Right atrium auricular region (tissue), 2 donors: ENCODE data around the gene PMM2. TPM values are rescaled to one million over a fixed set of nuclear protein-coding genes. Genes with fewer than 3 reads are reported as not detected.
"Not testable (repeated sequence)": the region's sequence is repeated elsewhere in the genome, so short reads cannot be mapped to it uniquely, and the experiment has no call there.

Experiments
- DNase-seq: peaks from one replicate; pipeline ENCODE4 v3.0.0-alpha.2; 2019; ENCODE audit warnings: low spot score
- H3K27ac ChIP-seq, 2 donors: fragments of 200-600 bp; sonication (generic); 1 replicate in 1 of 2; 2 replicates in 1 of 2; pipeline ENCODE4 v1.5.1; 2016 to 2019
- H3K27me3 ChIP-seq, 2 donors: fragments of 200-600 bp; sonication (generic); one replicate each; pipeline versions ENCODE4 v1.5.1 to v1.6.0; 2017 to 2019
- H3K36me3 ChIP-seq: fragments of 200-600 bp; sonication (generic); one replicate; pipeline ENCODE4 v1.5.1; 2016
- H3K4me1 ChIP-seq, 2 donors: fragments of 200-600 bp; sonication (generic); one replicate each; pipeline versions ENCODE4 v1.5.1 to v1.6.0; 2017 to 2019
- H3K4me3 ChIP-seq, 2 donors: fragments of 200-600 bp; sonication (generic); 1 replicate in 1 of 2; 2 replicates in 1 of 2; pipeline ENCODE4 v1.5.1; 2017 to 2019; ENCODE audit warnings: mild to moderate bottlenecking in 1 of 2, moderate library complexity in 1 of 2
- H3K9me3 ChIP-seq, 2 donors: fragments of 200-600 bp; sonication (generic); one replicate each; pipeline ENCODE4 v1.5.1; 2019
- total RNA-seq, 2 donors: library from RNA; depleted of rRNA; stranded (reverse); fragments of >200 nt; gene quantifications; one replicate each; pipeline ENCODE4 v1.1.0, GENCODE V29; 2016
- TF ChIP-seq, protein P1 (sequence below), 2 donors: fragments of 200-600 bp; sonication (generic); IDR thresholded peaks; one replicate each; pipeline ENCODE4 v1.5.1; 2019; ENCODE audit warnings: antibody characterized with exemption in 2 of 2

PMM2 gene
- total RNA-seq, 2 donors from 2014 or later = 14.5 to 20.5 TPM

DNA sequence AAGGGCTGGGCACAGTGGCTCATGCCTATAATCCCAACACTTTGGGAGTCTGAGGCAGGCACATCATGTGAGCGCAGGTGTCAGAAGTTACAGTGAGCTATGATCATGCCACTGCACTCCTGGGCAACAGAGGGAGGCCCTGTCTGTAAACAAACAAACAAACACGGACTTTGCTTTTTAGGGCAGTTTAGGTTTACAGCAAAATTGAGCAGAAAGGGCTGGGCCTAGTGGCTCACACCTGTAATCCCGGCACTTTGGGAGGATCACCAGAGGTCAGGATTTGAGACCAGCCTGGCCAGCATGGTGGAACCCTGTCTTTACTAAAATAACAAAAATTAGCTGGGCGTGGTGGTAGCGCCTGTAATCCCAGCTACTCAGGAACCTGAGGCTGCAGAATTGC, 74.4 kb downstream of the PMM2 start:
- DNase-seq = no peak
- peaks cover 0 to 18% of the 10 kb centered on the region in 2 donors for H3K4me1 ChIP-seq
- H3K27me3 ChIP-seq = no peaks in the 10 kb centered on the region
- H3K27ac ChIP-seq = no peak overlapping the region
- H3K36me3 ChIP-seq = no peaks in the 10 kb centered on the region
- no peak overlapping the region for H3K4me3 ChIP-seq
- TF ChIP-seq, protein P1, sequence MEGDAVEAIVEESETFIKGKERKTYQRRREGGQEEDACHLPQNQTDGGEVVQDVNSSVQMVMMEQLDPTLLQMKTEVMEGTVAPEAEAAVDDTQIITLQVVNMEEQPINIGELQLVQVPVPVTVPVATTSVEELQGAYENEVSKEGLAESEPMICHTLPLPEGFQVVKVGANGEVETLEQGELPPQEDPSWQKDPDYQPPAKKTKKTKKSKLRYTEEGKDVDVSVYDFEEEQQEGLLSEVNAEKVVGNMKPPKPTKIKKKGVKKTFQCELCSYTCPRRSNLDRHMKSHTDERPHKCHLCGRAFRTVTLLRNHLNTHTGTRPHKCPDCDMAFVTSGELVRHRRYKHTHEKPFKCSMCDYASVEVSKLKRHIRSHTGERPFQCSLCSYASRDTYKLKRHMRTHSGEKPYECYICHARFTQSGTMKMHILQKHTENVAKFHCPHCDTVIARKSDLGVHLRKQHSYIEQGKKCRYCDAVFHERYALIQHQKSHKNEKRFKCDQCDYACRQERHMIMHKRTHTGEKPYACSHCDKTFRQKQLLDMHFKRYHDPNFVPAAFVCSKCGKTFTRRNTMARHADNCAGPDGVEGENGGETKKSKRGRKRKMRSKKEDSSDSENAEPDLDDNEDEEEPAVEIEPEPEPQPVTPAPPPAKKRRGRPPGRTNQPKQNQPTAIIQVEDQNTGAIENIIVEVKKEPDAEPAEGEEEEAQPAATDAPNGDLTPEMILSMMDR (IDR thresholded peaks at IDR 0.05) = no peak
- no peaks in the 10 kb centered on the region for H3K9me3 ChIP-seq

DNA sequence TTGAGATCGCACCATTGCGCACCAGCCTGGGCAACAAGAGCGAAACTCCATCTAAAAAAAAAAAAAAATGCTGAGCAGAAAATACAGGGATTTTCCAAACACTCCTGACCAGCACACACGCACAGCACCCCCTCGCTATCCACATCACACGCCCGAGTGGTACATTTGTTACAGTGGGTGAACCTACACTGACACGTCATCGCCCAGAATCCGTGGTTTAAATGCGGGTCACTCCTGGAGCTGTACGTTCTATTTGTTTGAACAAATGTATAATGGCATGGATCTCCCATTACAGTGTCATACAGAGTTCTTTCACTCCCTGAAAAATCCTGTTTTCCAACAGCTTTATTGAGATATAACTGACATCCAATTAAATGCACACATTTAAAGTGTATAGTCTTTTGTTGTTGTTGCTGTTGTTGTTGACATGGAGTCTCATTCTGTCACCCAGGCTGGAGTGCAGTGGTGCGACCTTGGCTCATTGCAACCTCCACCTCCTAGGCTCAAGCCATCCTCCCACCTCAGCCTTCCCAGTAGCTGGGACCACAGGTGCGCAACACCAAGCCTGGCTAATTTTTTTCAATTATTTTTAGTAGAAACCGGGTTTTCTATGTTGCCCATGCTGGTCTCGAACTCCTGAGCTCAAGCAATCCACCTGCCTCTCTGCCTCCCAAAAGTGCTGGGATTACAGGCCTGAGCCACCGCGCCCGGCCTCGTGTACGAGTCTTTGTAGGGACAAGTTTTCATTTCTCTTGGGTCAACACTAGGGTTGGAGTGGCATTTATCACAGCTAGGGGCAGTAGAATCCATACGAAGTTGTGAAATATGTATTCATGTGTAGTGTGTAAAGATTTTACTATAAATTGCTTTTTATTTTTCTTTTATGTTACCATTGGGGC, 75.6 kb downstream of the PMM2 start:
- Histone ChIP-seq H3K36me3 (no peaks in the 10 kb centered on the region), H3K4me1 (peaks cover 0 to 7% of the 10 kb centered on the region in 2 donors), H3K27ac (no peak overlapping the region), H3K9me3 (no peaks in the 10 kb centered on the region), H3K27me3 (no peaks in the 10 kb centered on the region), H3K4me3 (no peak overlapping the region)
- TF ChIP-seq, protein P1 (IDR thresholded peaks at IDR 0.05) = no peak
- no peak for DNase-seq

DNA sequence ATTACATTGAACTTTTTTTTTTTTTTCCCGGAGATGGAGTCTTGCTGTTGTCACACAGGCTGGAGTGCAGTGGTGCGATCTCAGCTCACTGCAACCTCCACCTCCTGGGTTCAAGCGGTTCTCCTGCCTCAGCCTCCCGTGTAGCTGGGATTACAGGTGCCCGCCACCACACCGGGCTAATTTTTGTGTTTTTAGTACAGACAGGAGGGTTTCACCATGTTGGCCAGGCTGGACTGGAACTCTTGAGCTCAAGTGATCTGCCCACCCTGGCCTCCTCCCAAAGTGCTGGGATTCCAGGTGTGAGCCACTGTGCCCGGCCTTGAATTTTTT, 76.2 kb downstream of the PMM2 start:
- not testable (repeated sequence) for H3K27ac ChIP-seq, H3K9me3 ChIP-seq, H3K27me3 ChIP-seq, H3K4me3 ChIP-seq, H3K4me1 ChIP-seq, H3K36me3 ChIP-seq, DNase-seq

DNA sequence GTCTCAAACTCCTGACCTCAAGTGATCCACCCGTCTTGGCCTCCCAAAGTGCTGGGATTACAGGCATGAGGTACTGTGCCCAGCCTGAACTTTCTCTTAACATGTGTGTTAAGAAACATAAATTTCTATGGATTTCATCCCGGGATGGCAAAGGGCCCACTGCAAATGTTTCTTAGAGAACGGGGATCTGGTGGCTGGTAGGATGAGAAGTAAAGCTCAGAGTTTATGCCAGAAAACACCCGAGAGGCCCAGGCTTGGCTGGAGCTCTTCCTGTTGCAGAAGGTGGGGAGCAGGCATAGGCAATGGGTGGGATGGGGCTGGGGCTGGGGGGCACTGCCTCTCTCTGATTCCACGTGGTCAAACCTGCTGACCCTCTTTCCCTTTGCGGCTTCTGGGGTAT, 76.7 kb downstream of the PMM2 start:
- no peak overlapping the region for H3K4me3 ChIP-seq
- peaks cover 0 to 3% of the 10 kb centered on the region in 2 donors for H3K4me1 ChIP-seq
- no peak for DNase-seq
- no peaks in the 10 kb centered on the region for H3K27me3 ChIP-seq
- H3K27ac ChIP-seq = no peak overlapping the region
- H3K9me3 ChIP-seq = no peaks in the 10 kb centered on the region
- TF ChIP-seq, protein P1 (IDR thresholded peaks at IDR 0.05) = no peak
- no peaks in the 10 kb centered on the region for H3K36me3 ChIP-seq

DNA sequence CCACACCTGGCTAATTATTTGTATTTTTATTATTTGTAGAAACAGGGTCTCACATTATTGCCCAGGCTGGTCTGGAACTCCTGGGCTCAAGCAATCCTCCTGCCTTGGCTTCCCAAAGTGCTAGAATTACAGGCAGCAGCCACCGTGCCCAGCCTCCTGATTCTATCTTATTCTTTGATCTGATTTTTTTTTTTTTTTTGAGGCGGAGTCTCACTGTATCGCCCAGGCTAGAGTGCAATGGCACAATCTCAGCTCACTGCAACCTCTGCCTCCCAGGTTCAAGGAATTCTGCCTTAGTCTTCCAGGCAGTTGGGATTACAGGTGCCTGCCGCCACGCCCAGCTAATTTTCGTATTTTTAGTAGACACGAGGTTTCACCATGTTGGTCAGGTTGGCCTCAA, 77.7 kb downstream of the PMM2 start:
- not testable (repeated sequence) for H3K27ac ChIP-seq, H3K9me3 ChIP-seq, H3K4me1 ChIP-seq, H3K27me3 ChIP-seq, H3K4me3 ChIP-seq, H3K36me3 ChIP-seq, DNase-seq

DNA sequence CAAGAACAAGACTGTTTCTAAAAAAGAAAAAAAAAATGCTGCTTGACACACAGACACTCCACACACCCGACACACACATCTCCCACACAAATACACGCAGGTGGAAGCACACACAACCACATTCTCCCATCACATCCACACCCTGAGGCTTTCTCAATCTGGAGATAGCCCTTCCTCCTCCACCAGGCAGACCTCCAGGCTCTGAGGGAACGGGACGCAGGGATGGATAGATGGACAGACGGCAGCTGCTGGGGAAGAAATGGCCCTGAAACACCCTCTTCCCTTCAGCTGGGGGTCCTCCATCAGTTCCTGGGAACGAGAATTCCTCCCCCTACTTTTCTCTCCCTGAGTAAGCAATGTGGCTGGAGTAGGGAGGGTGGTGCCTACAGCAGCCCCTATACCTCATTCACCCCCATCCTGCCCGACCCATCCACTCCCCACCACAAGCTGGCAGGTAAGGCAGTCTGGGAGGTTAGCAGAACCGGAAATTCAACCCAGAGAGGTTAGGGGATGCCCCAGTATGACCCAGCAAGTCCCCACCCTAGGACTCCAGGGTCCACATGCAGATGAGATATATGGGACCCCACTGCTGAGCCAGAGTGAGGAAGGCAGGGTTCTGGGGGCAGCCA, 80.4 kb downstream of the PMM2 start:
- no peaks in the 10 kb centered on the region for H3K9me3 ChIP-seq
- H3K4me1 ChIP-seq = peaks cover 0 to 3% of the 10 kb centered on the region in 2 donors
- H3K27ac ChIP-seq = no peak overlapping the region
- no peaks in the 10 kb centered on the region for H3K36me3 ChIP-seq
- no peaks in the 10 kb centered on the region for H3K27me3 ChIP-seq
- DNase-seq = no peak
- TF ChIP-seq, protein P1 (IDR thresholded peaks at IDR 0.05) = no peak
- H3K4me3 ChIP-seq = no peak overlapping the region
